Neural progenitor cell (in vitro differentiated cells): Measurements from ENCODE around the gene F10. TPM values are rescaled to one million over a fixed set of nuclear protein-coding genes. Genes with fewer than 3 reads are reported as not detected.

ENCODE experiments used
- DNase-seq: peaks from one replicate; pipeline ENCODE4 v3.0.0-alpha.2; 2016; ENCODE audit warnings: low spot score
- H2AFZ ChIP-seq: fragments of 200-600 bp; sonication (generic); replicated peaks from 2 replicates; pipeline ENCODE4 v1.6.1; 2016; ENCODE audit warnings: antibody characterized with exemption
- H3F3A ChIP-seq: fragments of 200-600 bp; sonication (generic); 2 replicates; pipeline ENCODE4 v1.6.1; 2016; ENCODE audit warnings: antibody characterized with exemption, low read depth
- H3K27ac ChIP-seq: fragments of 200-600 bp; sonication (generic); 2 replicates; pipeline ENCODE4 v1.5.1; 2016; ENCODE audit warnings: mild to moderate bottlenecking
- H3K27me3 ChIP-seq: fragments of 200-600 bp; sonication (generic); 2 replicates; pipeline ENCODE4 v1.6.1; 2016; ENCODE audit warnings: mild to moderate bottlenecking, moderate library complexity
- H3K36me3 ChIP-seq: fragments of 200-600 bp; sonication (generic); 2 replicates; pipeline ENCODE4 v1.5.1; 2016
- H3K4me1 ChIP-seq: fragments of 200-600 bp; sonication (generic); 2 replicates; pipeline ENCODE4 v1.6.1; 2016; ENCODE audit warnings: mixed run types
- H3K4me2 ChIP-seq: fragments of 200-600 bp; sonication (generic); 2 replicates; pipeline ENCODE4 v1.6.1; 2016
- H3K4me3 ChIP-seq: fragments of 200-600 bp; sonication (generic); 2 replicates; pipeline ENCODE4 v1.5.1; 2016
- H3K79me2 ChIP-seq: fragments of 200-600 bp; sonication (generic); 2 replicates; pipeline ENCODE4 v1.6.1; 2016; ENCODE audit warnings: low read depth
- H3K9ac ChIP-seq: fragments of 200-600 bp; sonication (generic); 2 replicates; pipeline ENCODE4 v1.6.1; 2016
- H3K9me3 ChIP-seq: fragments of 200-600 bp; sonication (generic); 2 replicates; pipeline ENCODE4 v1.5.1; 2016; ENCODE audit warnings: low read depth
- H4K20me1 ChIP-seq: fragments of 200-600 bp; sonication (generic); 2 replicates; pipeline ENCODE4 v1.6.1; 2016; ENCODE audit warnings: low read depth
- H3K27ac Mint-ChIP-seq: 3 replicates; pipeline ENCODE4 v1.8.0; 2021; ENCODE audit warnings: mixed read lengths
- H3K27me3 Mint-ChIP-seq: 2 replicates; pipeline ENCODE4 v1.8.0; 2022; ENCODE audit warnings: low read depth, mild to moderate bottlenecking, inconsistent platforms, moderate library complexity, mixed read lengths; ENCODE audit not compliant: insufficient read depth
- H3K36me3 Mint-ChIP-seq: 3 replicates; pipeline ENCODE4 v1.8.0; 2021; ENCODE audit warnings: mixed read lengths
- H3K4me1 Mint-ChIP-seq: 3 replicates; pipeline ENCODE4 v1.8.0; 2021; ENCODE audit warnings: mixed read lengths
- H3K4me3 Mint-ChIP-seq: 3 replicates; pipeline ENCODE4 v1.8.0; 2021; ENCODE audit warnings: mild to moderate bottlenecking, moderate library complexity, mixed read lengths
- H3K9me3 Mint-ChIP-seq: 3 replicates; pipeline ENCODE4 v1.8.0; 2020; ENCODE audit warnings: mixed read lengths
- CTCF ChIP-seq: fragments of 200-600 bp; sonication (generic); IDR thresholded peaks from 2 replicates; pipeline ENCODE4 v1.5.1; 2017; ENCODE audit warnings: antibody characterized with exemption, mild to moderate bottlenecking
- EZH2 ChIP-seq: fragments of 200-600 bp; sonication (generic); IDR thresholded peaks from 2 replicates; pipeline ENCODE4 v1.6.1; 2017; ENCODE audit warnings: antibody characterized with exemption, mild to moderate bottlenecking, moderate library complexity
- EZH2phosphoT487 ChIP-seq: fragments of 200-600 bp; sonication (generic); IDR thresholded peaks from 2 replicates; pipeline ENCODE4 v1.6.1; 2017; ENCODE audit warnings: antibody characterized with exemption
- total RNA-seq: library from RNA; depleted of rRNA; stranded (reverse); fragments of >200 nt; gene quantifications from 2 replicates; pipeline ENCODE4 v1.2.3, GENCODE V29; 2015; ENCODE audit warnings: low replicate concordance

Gene F10
- total RNA-seq, 1 donor from 2014 or later, result 2.0 TPM

- no peaks in the 10 kb centered on the region for H3K36me3 ChIP-seq
- no peak overlapping the region for H3K4me3 ChIP-seq
- peaks cover 9% of the 10 kb centered on the region for H3F3A ChIP-seq
- Mint-ChIP-seq H3K36me3 (no peaks in the 10 kb centered on the region), H3K27ac (no peak overlapping the region), H3K4me3 (no peak overlapping the region), H3K4me1 (peaks cover 21% of the 10 kb centered on the region), H3K9me3 (no peaks in the 10 kb centered on the region), H3K27me3 (peaks cover 7% of the 10 kb centered on the region)
- H4K20me1 ChIP-seq, result no peaks in the 10 kb centered on the region
- TF ChIP-seq CTCF, result no peak
- TF ChIP-seq EZH2, result no peak
- TF ChIP-seq EZH2phosphoT487, result no peak
- H3K79me2 ChIP-seq, result no peaks in the 10 kb centered on the region
- H3K27me3 ChIP-seq, result no peaks in the 10 kb centered on the region
- H3K4me1 ChIP-seq, result peaks cover 10% of the 10 kb centered on the region
- no peak overlapping the region for H3K9ac ChIP-seq
- H3K4me2 ChIP-seq, result no peak overlapping the region
- no peaks in the 10 kb centered on the region for H3K9me3 ChIP-seq
- DNase-seq, result no peak
- H3K27ac ChIP-seq, result no peak overlapping the region
- H2AFZ ChIP-seq, result no peak overlapping the region
These were observed 1.2 kb upstream of the F10 start for GRCh38 chr13:113121183-113121927.

GRCh38 chr13:113121928-113122471, 599 bp upstream of the F10 start:
- H3K4me3 Mint-ChIP-seq, result no peak overlapping the region
- peaks cover 7% of the 10 kb centered on the region for H3K27me3 Mint-ChIP-seq
- Histone ChIP-seq H3K4me3 (no peak overlapping the region), H3K9me3 (no peaks in the 10 kb centered on the region), H2AFZ (peak overlapping the region; percentile 47), H3K9ac (no peak overlapping the region), H4K20me1 (no peaks in the 10 kb centered on the region), H3F3A (peaks cover 9% of the 10 kb centered on the region), H3K79me2 (no peaks in the 10 kb centered on the region), H3K27ac (no peak overlapping the region), H3K27me3 (no peaks in the 10 kb centered on the region), H3K4me2 (peak overlapping the region; percentile 63), H3K36me3 (no peaks in the 10 kb centered on the region), H3K4me1 (peaks cover 10% of the 10 kb centered on the region)
- TF ChIP-seq CTCF, result no peak
- TF ChIP-seq EZH2, result no peak
- TF ChIP-seq EZH2phosphoT487, result no peak
- peaks cover 21% of the 10 kb centered on the region for H3K4me1 Mint-ChIP-seq
- H3K27ac Mint-ChIP-seq, result no peak overlapping the region
- H3K36me3 Mint-ChIP-seq, result no peaks in the 10 kb centered on the region
- no peaks in the 10 kb centered on the region for H3K9me3 Mint-ChIP-seq
- no peak for DNase-seq

GRCh38 chr13:113123226-113124201, 915 bp downstream of the F10 start:
- Histone ChIP-seq H4K20me1 (no peaks in the 10 kb centered on the region), H3K4me2 (peak overlapping the region; percentile 63), H2AFZ (no peak overlapping the region), H3K79me2 (no peaks in the 10 kb centered on the region), H3K4me1 (peaks cover 14% of the 10 kb centered on the region), H3K9ac (no peak overlapping the region), H3K9me3 (no peaks in the 10 kb centered on the region), H3K27me3 (no peaks in the 10 kb centered on the region), H3F3A (peaks cover 9% of the 10 kb centered on the region), H3K4me3 (no peak overlapping the region), H3K27ac (no peak overlapping the region), H3K36me3 (no peaks in the 10 kb centered on the region)
- no peaks in the 10 kb centered on the region for H3K36me3 Mint-ChIP-seq
- no peak for DNase-seq
- peak overlapping the region; percentile 30 for H3K27ac Mint-ChIP-seq
- peak overlapping the region; percentile 9 for H3K4me3 Mint-ChIP-seq
- H3K9me3 Mint-ChIP-seq, result no peaks in the 10 kb centered on the region
- peaks cover 21% of the 10 kb centered on the region for H3K4me1 Mint-ChIP-seq
- TF ChIP-seq EZH2phosphoT487 (no peak), CTCF (peak; percentile 39), EZH2 (no peak)
- H3K27me3 Mint-ChIP-seq, result peaks cover 7% of the 10 kb centered on the region
